Suprapubic skin (tissue), 4 donors: ENCODE data around the gene BANP. TPM values are rescaled to one million over a fixed set of nuclear protein-coding genes. Genes with fewer than 3 reads are reported as not detected.
A peak's percentile ranks its signal among the peaks of the same experiment; 100 is the strongest.
"Not testable (repeated sequence)": the region's sequence is repeated elsewhere in the genome, so short reads cannot be mapped to it uniquely, and the experiment has no call there.

Experiments
- DNase-seq, 2 donors: peaks; one replicate each; pipeline ENCODE4 v3.0.0-alpha.2; 2019; ENCODE audit warnings: low spot score in 2 of 2
- H3K27ac ChIP-seq: fragments of 200-600 bp; sonication (generic); one replicate; pipeline ENCODE4 v1.5.1; 2019
- H3K27me3 ChIP-seq: fragments of 200-600 bp; sonication (generic); one replicate; pipeline ENCODE4 v1.5.1; 2019
- H3K36me3 ChIP-seq: fragments of 200-600 bp; sonication (generic); one replicate; pipeline ENCODE4 v1.5.1; 2019
- H3K4me1 ChIP-seq: fragments of 200-600 bp; sonication (generic); one replicate; pipeline ENCODE4 v1.5.1; 2019
- H3K4me3 ChIP-seq: fragments of 200-600 bp; sonication (generic); one replicate; pipeline ENCODE4 v1.5.1; 2019; ENCODE audit warnings: mild to moderate bottlenecking
- H3K9me3 ChIP-seq: fragments of 200-600 bp; sonication (generic); one replicate; pipeline ENCODE4 v1.5.1; 2019
- EP300 ChIP-seq: sonication (generic); formaldehyde crosslinking; IDR thresholded peaks from one replicate; pipeline ENCODE4 v1.6.1; 2017; ENCODE audit warnings: antibody characterized with exemption
- POLR2A ChIP-seq, 2 donors: fragments of 450-650 bp; IDR thresholded peaks; one replicate each; pipeline ENCODE4 v1.6.1; 2017; ENCODE audit warnings: antibody characterized with exemption in 2 of 2, mild to moderate bottlenecking in 2 of 2, moderate library complexity in 2 of 2
- POLR2AphosphoS5 ChIP-seq, 3 donors: sonication (generic); formaldehyde crosslinking; IDR thresholded peaks; one replicate each; pipeline ENCODE4 v1.6.1; 2017; ENCODE audit warnings: antibody characterized with exemption in 3 of 3
- WGBS: methylation state at CpG from one replicate; pipeline ENCODE4 v1.1.5; 2018; 5-methylcytosine and 5-hydroxymethylcytosine counted together
- total RNA-seq, 4 donors: library from RNA; depleted of rRNA; stranded (reverse); fragments of >200 nt; gene quantifications; one replicate each; pipeline ENCODE4 v1.1.0, GENCODE V29; 2016
- TF ChIP-seq, protein P1 (sequence below), 2 donors: fragments of 200-600 bp in 1 of 2; fragments of 450-650 bp in 1 of 2; sonication (generic) in 1 of 2; IDR thresholded peaks; one replicate each; pipeline ENCODE4 v1.5.1; 2016 to 2019; ENCODE audit warnings: antibody characterized with exemption in 2 of 2, mild to moderate bottlenecking in 1 of 2, moderate library complexity in 1 of 2

The BANP gene
- total RNA-seq, 4 donors from 2014 or later, result 24.9 to 40.1 (median 26.5) TPM

GRCh38 chr16:88092791-88093555, 141.7 kb downstream of the BANP start:
- H3K4me1 ChIP-seq, result peaks cover 41% of the 10 kb centered on the region
- not testable (repeated sequence) for H3K27ac ChIP-seq

DNA sequence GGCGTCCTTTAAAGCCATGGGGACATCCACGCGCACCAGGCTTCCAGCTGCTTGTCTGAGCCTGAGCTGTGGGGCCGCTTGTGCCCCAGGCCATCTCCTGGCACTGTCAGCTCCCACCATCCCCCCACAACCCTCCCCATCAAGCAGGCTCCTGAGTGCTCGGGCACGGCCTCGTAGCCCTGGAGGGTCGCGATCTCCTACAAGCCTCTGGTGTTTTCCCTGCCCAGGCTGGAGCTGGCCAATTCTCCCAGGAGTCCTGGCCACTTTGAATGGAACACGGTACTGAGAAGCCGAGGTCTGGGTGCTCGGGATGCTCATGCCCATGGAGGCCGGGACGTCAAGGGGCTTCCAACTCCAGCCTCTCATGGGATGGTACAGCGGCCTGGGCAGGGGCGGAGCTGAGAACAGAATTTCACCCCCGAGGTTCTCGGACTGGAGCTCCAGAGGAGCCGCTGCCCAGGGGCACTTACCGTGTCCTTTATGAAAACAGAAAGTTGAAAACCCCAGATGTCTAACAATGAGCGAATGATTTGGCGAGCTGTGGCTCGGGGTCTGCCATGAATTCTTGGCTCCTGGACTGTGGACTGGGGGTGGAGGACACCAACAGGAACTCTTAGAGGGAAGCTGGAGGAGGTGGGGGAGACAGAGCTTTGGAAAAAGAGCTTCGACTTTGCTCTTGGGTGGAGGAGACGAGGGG, 142.5 kb downstream of the BANP start:
- H3K27me3 ChIP-seq, result peaks cover 34% of the 10 kb centered on the region
- not testable (repeated sequence) for H3K36me3 ChIP-seq, H3K27ac ChIP-seq, DNase-seq, H3K9me3 ChIP-seq
- WGBS, result 39% methylated on average over 12 of the region's 25 CpGs
- peaks cover 37% of the 10 kb centered on the region for H3K4me1 ChIP-seq
- H3K4me3 ChIP-seq, result peak overlapping the region; percentile 5

More at GRCh38 chr16:88092791-88093555, 141.7 kb downstream of the BANP start:
- H3K36me3 ChIP-seq, DNase-seq, H3K4me3 ChIP-seq, H3K9me3 ChIP-seq: not testable (repeated sequence)
- 72% methylated on average over 5 of the region's 34 CpGs for WGBS
- peaks cover 30% of the 10 kb centered on the region for H3K27me3 ChIP-seq

GRCh38 chr16:88094253-88094575, 143.0 kb downstream of the BANP start:
- Histone ChIP-seq H3K4me3 (peak overlapping the region; percentile 5), H3K27me3 (peaks cover 35% of the 10 kb centered on the region), H3K4me1 (peaks cover 35% of the 10 kb centered on the region)
- H3K36me3 ChIP-seq, H3K9me3 ChIP-seq, H3K27ac ChIP-seq, DNase-seq: not testable (repeated sequence)
- 59% methylated on average over 15 of the region's 17 CpGs for WGBS

GRCh38 chr16:88094900-88095299, 143.7 kb downstream of the BANP start:
- not testable (repeated sequence) for H3K9me3 ChIP-seq, H3K36me3 ChIP-seq, DNase-seq, H3K4me3 ChIP-seq, H3K27ac ChIP-seq
- WGBS, result 97% methylated on average over 3 of the region's 3 CpGs
- Histone ChIP-seq H3K4me1 (peaks cover 28% of the 10 kb centered on the region), H3K27me3 (peaks cover 38% of the 10 kb centered on the region)

DNA sequence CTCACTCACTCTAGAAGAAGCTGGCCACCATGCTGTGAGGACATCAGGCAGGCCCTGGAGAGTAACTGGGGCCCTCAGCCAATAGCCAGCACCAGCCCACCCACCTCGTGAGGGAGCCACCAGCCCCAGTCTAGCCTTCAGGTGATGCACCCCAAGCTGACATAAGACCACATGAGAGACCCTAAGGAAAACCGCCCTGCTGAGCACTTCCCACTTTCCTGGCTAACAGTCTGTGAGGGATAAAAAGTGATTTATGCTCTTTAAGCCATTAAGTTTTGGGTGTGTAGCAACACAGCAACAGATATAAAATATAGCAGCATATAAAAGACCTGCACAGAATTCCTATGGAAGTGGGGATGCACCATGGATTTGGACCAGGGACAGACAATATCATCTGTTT, 145.4 kb downstream of the BANP start:
- 90% methylated on average over 1 of the region's 2 CpGs for WGBS
- H3K9me3 ChIP-seq, H3K4me3 ChIP-seq, H3K36me3 ChIP-seq, H3K27ac ChIP-seq, DNase-seq: not testable (repeated sequence)
- Histone ChIP-seq H3K27me3 (peaks cover 44% of the 10 kb centered on the region), H3K4me1 (peaks cover 15% of the 10 kb centered on the region)

DNA sequence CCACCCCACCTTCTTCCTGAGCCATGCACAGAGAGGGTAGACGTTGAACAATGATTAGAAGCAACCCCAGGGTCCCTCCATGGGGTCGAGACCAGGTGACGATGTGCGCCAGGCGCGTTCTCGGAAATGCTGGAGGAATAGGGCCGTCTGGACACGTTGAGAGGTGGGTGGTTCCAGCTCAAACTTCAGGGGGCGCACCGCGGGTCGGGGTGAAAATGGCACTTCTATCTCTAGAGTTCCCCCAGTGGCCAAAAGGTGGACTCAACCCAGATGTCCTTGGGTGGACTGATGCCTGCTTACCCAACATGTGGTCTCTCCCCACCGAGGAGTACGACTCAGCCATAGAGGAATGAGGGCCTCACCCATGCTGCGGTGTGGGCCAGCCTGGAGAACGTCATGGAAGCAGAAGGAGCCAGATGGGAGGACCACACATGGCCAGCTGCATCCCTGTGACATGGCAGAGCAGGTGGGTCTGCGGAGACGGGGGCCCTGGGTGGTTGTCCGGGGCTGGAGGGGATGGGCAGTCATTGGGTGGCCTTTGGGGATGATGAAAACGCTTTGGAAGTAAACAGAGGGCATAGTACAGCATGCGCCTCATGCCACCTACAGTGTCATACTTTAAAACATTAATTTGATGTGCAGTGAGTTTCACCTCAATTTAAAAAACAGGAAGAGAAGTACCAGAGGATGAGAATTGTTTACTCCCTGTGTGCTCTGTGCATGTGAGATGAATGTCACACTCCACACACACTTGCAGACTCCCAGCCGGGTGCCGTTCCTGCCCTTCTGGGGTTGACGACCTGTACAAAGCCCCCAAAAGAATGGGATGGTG, 147.7 kb downstream of the BANP start:
- H3K27ac ChIP-seq, H3K4me1 ChIP-seq, H3K9me3 ChIP-seq, H3K36me3 ChIP-seq, DNase-seq, H3K4me3 ChIP-seq: not testable (repeated sequence)
- WGBS, result 85% methylated on average over 25 of the region's 25 CpGs
- H3K27me3 ChIP-seq, result peaks cover 49% of the 10 kb centered on the region

DNA sequence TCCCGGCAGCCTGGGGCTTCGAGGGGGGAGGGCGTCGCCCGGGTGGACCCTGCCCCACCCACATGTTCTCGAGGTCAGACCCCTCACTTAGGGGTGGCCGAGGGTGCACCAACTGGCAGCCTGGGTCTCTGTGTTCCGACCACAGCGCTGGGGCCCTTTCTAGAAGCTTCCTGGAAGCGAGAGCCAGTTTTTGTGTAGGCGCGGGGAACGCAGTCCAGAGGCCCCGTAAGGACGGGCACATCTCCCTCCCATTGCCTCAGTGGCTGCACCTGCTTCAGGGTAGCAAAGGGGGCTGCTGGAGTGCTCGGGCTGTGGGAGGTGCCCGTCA, 148.3 kb downstream of the BANP start:
- WGBS, result 82% methylated on average over 7 of the region's 17 CpGs
- TF ChIP-seq POLR2AphosphoS5 (IDR thresholded peaks at IDR 0.05), result no peak
- no peak for TF ChIP-seq EP300
- TF ChIP-seq POLR2A (IDR thresholded peaks at IDR 0.05), result no peak
- TF ChIP-seq, protein P1, sequence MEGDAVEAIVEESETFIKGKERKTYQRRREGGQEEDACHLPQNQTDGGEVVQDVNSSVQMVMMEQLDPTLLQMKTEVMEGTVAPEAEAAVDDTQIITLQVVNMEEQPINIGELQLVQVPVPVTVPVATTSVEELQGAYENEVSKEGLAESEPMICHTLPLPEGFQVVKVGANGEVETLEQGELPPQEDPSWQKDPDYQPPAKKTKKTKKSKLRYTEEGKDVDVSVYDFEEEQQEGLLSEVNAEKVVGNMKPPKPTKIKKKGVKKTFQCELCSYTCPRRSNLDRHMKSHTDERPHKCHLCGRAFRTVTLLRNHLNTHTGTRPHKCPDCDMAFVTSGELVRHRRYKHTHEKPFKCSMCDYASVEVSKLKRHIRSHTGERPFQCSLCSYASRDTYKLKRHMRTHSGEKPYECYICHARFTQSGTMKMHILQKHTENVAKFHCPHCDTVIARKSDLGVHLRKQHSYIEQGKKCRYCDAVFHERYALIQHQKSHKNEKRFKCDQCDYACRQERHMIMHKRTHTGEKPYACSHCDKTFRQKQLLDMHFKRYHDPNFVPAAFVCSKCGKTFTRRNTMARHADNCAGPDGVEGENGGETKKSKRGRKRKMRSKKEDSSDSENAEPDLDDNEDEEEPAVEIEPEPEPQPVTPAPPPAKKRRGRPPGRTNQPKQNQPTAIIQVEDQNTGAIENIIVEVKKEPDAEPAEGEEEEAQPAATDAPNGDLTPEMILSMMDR (IDR thresholded peaks at IDR 0.05), result no peak
- no peaks in the 10 kb centered on the region for H3K36me3 ChIP-seq
- H3K9me3 ChIP-seq, result peaks cover 4% of the 10 kb centered on the region
- H3K4me1 ChIP-seq, result peaks cover 4% of the 10 kb centered on the region
- no peak for DNase-seq
- H3K27me3 ChIP-seq, result peaks cover 45% of the 10 kb centered on the region
- H3K4me3 ChIP-seq, result no peak overlapping the region
- no peak overlapping the region for H3K27ac ChIP-seq

DNA sequence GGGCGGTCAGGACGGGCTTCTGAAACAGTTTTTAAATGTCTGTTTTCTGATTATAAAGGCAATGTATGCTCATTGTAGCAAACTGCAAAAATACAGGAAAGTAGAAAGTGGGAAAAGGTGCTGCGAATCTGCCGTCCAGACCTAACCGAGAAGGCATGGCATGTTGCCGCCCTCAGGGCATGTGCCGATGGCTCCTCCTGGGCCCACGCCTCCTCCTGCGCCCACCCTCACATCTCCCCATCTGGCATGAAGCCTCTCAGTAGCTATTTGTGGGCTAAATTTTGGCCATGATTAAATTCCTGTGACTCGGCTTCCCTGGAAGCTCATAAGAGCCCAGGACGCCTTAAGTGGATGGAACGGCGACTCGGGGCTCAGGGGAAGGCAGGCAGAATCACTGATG, 148.7 kb downstream of the BANP start:
- WGBS, result 63% methylated on average over 12 of the region's 14 CpGs
- H3K27me3 ChIP-seq, result peaks cover 45% of the 10 kb centered on the region
- H3K4me3 ChIP-seq, DNase-seq, H3K27ac ChIP-seq, H3K9me3 ChIP-seq, H3K4me1 ChIP-seq, H3K36me3 ChIP-seq: not testable (repeated sequence)

GRCh38 chr16:88100801-88101622, 149.8 kb downstream of the BANP start:
- Histone ChIP-seq H3K4me3 (peak overlapping the region; percentile 9), H3K27me3 (peaks cover 45% of the 10 kb centered on the region)
- H3K36me3 ChIP-seq, H3K4me1 ChIP-seq, H3K27ac ChIP-seq, H3K9me3 ChIP-seq: not testable (repeated sequence)
- DNase-seq, result peak in 1 of 2 donors; percentile 51
- 29% methylated on average over 27 of the region's 40 CpGs for WGBS

DNA sequence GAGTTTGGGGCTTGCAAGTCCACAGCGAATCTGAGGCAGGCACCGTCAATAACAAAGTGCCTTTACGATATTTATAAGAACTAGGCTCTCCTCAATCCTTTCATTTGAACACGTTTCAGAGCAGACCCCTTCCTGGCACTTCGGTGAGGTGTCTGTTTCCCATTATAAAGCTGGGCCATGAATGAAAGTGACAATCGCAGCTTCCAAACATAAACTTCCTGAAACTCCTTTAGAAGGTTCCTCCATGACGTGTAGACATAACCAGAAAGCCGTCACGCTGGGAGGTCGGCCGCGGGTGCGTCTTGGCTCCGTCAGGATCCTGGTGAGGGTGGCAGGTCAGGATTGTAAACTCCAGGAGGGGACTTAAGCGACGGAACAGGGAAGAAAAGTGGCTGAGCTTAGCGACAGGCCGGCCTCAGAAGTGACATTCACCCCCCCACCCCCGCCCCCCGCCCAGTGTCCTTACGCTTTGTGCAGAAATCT, 150.4 kb downstream of the BANP start:
- H3K4me1 ChIP-seq, H3K9me3 ChIP-seq, H3K36me3 ChIP-seq, H3K4me3 ChIP-seq, H3K27ac ChIP-seq: not testable (repeated sequence)
- WGBS, result 37% methylated on average over 19 of the region's 21 CpGs
- DNase-seq, result peak in 1 of 2 donors; percentile 46
- H3K27me3 ChIP-seq, result peaks cover 45% of the 10 kb centered on the region
